22Rv1 (cell line): Measurements from ENCODE around the gene KRTAP17-1.
"Not testable (repeated sequence)": the region's sequence is repeated elsewhere in the genome, so short reads cannot be mapped to it uniquely, and the experiment has no call there.

Experiments used
- H3K27ac ChIP-seq: fragments of 450-650 bp; 2 replicates; pipeline ENCODE4 v1.5.1; 2017
- ZFX ChIP-seq: fragments of 450-650 bp; IDR thresholded peaks from 2 replicates; pipeline ENCODE4 v1.6.1; 2017; ENCODE audit warnings: antibody characterized with exemption, borderline replicate concordance
- TF ChIP-seq, protein P1 (sequence below): fragments of 450-650 bp; IDR thresholded peaks from 2 replicates; pipeline ENCODE4 v1.5.1; 2017; ENCODE audit warnings: mild to moderate bottlenecking

KRTAP17-1 gene, protein sequence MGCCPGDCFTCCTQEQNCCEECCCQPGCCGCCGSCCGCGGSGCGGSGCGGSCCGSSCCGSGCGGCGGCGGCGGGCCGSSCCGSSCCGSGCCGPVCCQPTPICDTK

DNA sequence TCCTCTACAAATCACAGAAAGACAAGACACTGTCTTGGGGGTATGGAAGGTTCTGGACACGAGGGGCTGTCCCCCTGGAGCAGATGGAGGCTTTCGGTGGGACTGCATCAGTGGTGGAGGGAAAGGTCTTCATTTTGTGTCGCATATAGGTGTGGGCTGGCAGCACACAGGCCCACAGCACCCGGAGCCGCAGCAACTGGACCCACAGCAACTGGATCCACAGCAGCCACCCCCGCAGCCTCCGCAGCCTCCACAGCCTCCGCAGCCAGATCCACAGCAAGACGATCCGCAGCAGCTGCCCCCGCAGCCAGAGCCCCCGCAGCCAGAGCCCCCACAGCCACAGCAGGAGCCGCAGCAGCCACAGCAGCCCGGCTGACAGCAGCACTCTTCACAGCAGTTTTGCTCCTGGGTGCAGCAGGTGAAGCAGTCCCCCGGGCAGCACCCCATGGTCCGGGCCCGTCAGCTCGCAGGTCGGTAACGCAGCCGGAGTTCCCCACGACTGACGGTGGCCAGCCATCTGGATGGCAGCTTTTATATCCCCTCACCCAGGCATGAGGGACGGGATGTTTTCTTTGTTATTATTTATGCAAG, at the start of gene KRTAP17-1:
TSS of gene KRTAP17-1 (minus strand) at position 507 of the 591 bp plus-strand sequence. CDS start at position 447, 60 bp downstream.
- TF ChIP-seq ZFX: no peak
- no peak within 1 kb of the TSS for H3K27ac ChIP-seq

DNA sequence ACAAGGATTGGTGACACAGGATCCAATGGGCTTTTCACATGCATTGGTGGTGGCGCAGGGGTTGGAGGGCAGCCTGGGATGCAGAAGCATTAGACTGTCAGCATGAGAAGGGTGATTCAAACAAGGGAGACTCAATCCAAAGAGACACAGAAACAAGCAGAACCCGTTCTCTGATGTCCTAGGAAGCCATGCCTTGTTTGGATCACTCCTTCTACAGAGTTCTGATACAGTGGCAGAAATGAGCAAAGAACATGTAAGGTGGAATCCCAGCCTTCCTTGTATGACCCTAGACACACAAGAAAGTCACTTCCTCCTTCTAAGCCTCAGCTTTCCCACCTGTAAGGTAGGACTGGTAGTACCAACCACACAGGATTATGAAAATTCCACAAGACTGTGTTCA, 48.4 kb upstream of the KRTAP17-1 start:
- TF ChIP-seq, protein P1, sequence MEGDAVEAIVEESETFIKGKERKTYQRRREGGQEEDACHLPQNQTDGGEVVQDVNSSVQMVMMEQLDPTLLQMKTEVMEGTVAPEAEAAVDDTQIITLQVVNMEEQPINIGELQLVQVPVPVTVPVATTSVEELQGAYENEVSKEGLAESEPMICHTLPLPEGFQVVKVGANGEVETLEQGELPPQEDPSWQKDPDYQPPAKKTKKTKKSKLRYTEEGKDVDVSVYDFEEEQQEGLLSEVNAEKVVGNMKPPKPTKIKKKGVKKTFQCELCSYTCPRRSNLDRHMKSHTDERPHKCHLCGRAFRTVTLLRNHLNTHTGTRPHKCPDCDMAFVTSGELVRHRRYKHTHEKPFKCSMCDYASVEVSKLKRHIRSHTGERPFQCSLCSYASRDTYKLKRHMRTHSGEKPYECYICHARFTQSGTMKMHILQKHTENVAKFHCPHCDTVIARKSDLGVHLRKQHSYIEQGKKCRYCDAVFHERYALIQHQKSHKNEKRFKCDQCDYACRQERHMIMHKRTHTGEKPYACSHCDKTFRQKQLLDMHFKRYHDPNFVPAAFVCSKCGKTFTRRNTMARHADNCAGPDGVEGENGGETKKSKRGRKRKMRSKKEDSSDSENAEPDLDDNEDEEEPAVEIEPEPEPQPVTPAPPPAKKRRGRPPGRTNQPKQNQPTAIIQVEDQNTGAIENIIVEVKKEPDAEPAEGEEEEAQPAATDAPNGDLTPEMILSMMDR: no peak

DNA sequence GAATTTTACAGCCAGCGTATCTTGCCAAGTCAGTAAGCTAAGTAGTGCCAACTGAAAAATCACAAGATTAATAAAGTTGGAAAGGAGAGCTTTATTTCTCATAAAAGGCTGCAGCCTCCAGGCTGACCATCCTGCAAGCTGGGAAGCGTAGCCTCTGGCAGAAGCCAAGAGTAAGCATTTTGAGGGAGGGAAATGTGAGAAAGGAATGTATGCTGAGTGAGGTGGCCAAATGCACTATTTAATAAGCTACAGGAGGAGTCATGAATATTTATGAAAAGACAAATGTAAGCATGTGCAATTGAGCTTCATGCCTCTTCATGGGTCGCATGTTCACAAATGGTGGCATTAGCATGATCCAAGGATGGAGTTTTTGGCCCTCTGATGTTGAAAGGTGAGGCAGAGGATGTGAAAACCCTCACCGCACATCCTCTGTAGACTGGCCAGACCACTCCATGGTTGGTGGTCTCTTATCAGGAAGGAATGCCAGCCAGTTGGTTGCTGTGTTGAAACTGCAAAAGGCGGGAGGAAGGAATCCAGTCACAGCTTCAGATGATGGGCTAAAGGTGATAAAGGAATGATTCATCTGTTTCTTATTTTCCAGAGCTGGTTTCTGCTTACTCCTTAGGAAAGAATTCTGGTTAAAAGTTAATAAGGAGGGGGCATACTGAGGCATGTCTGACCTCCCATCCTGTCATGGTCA, 44.9 kb upstream of the KRTAP17-1 start:
- TF ChIP-seq, protein P1: no peak
- no peak for TF ChIP-seq ZFX
- no peak overlapping the region for H3K27ac ChIP-seq

More for the DNA sequence above, 48.4 kb upstream of the KRTAP17-1 start:
- H3K27ac ChIP-seq: no peak overlapping the region

DNA sequence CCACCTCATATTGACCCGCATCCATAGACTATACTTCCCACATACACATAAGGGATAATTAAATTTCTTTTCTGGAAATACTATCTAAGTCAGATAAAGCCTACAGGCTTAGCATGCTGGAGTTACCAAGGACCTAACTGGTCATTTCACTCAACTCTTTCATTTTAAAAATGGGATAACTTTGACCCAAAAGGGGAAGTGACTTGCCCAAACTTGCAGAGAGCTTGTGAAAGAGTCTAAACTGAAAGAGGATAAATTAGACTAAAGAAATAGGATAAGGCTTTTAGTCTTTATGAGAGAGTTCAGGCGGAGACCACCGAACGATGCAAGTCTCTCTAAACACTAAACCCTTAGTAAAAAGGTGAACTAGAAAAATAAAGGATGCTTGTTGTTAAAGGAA, 39.0 kb upstream of the KRTAP17-1 start:
- TF ChIP-seq, protein P1: no peak
- TF ChIP-seq ZFX: no peak
- H3K27ac ChIP-seq: no peak overlapping the region

DNA sequence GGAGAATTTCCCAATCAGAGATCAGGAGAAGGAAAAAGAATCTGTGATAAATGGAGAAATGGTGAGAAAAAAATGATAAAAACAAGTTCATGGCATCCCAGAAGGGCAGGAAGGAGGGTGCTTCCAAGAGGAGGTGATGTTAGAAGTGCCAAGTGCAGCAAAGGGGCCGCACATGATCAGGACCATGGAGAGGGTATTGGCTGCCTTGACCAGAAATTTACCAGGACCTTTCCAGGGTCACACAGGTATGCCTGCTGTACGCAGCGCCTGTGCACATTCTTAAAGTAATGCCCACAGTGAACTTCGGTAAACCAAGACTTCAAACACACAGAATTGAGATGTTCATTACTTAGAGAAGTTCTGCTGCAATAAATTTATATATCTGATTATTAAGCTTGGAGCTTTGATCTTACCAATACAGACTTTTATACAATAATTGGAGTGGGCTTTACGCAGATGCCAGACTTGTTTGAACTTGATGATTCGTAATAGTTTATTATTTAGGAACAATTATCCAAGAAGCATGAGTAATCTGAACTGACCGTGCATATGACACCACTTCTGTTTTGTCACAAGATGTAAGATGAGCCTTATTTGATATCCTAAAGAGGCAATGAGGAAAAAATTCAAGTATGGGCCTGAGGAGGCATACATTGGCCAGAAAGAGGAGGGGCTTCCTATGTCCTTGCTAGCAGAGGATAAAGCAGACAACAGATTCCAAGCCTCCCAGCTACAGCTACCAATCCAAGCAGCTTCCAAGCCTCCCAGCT, 37.3 kb upstream of the KRTAP17-1 start:
- TF ChIP-seq, protein P1: no peak
- TF ChIP-seq ZFX: no peak

DNA sequence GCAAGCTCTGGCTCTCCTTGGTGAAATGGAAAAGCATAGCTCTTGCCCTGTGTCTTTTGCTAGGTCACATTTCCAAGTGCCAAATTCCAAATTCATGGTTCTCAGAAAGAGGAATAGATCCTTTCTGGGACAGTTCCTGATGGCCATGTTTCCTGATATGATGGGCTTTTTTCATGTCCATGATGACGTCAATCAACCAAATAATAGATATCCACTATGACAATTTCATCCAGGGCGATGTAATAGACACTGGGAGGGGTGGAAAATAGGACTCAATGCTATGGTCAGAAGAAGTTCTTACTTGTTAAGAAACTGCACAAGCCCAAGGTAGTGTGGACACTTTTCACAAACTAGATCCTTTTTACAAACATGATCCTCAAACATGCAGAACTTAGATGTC, 35.7 kb upstream of the KRTAP17-1 start:
- TF ChIP-seq, protein P1: no peak
- TF ChIP-seq ZFX: no peak
- H3K27ac ChIP-seq: no peak overlapping the region

More for the DNA sequence above, 37.3 kb upstream of the KRTAP17-1 start:
- H3K27ac ChIP-seq: no peak overlapping the region

DNA sequence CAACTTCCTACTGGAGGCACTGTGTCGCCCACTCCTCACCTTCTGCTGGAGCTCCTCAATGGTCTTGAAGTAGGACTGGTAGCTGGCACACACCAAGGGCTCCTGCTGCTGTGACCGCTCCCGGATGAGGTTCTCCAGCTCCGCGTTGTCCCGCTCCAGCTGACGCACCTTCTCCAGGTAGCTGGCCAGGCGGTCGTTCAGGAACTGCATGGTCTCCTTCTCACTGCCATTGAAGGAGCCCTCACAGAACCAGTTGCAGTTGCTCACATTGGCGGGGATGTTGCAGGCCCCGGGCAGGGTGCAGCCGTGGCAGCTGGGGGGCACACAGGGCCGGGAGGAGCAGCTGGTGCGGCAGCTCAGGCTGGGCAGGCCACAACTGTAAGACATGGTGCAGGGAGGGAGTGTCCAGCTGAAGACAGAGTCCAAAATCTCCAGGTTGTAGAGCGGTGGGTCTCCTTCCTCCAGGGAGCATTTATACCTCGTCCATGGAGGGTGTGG, 34.9 kb upstream of the KRTAP17-1 start, which contains the start of gene KRT33A:
TSS of gene KRT33A (minus strand) at position 448 of the 498 bp plus-strand sequence. CDS start at position 387, 61 bp downstream.
- H3K27ac ChIP-seq: not testable (repeated sequence)
